Smooth muscle cell of the umbilical artery (primary cell): ENCODE data around the gene ZNF212. TPM values are rescaled to one million over a fixed set of nuclear protein-coding genes. Genes with fewer than 3 reads are reported as not detected.

Source experiments
- total RNA-seq: library from RNA; depleted of rRNA; stranded (reverse); fragments of >200 nt; gene quantifications from 2 replicates; pipeline ENCODE4 v1.2.3, GENCODE V29; 2014

ZNF212 gene
- 4.8 and 6.2 TPM in 2 replicates for total RNA-seq

GRCh38 chr7:149239345-149240143, at the start of gene ZNF212:
Gene ZNF212, plus strand, starts transcription at chr7:149239651. Its CDS starts 128 bp downstream, at chr7:149239779.

DNA sequence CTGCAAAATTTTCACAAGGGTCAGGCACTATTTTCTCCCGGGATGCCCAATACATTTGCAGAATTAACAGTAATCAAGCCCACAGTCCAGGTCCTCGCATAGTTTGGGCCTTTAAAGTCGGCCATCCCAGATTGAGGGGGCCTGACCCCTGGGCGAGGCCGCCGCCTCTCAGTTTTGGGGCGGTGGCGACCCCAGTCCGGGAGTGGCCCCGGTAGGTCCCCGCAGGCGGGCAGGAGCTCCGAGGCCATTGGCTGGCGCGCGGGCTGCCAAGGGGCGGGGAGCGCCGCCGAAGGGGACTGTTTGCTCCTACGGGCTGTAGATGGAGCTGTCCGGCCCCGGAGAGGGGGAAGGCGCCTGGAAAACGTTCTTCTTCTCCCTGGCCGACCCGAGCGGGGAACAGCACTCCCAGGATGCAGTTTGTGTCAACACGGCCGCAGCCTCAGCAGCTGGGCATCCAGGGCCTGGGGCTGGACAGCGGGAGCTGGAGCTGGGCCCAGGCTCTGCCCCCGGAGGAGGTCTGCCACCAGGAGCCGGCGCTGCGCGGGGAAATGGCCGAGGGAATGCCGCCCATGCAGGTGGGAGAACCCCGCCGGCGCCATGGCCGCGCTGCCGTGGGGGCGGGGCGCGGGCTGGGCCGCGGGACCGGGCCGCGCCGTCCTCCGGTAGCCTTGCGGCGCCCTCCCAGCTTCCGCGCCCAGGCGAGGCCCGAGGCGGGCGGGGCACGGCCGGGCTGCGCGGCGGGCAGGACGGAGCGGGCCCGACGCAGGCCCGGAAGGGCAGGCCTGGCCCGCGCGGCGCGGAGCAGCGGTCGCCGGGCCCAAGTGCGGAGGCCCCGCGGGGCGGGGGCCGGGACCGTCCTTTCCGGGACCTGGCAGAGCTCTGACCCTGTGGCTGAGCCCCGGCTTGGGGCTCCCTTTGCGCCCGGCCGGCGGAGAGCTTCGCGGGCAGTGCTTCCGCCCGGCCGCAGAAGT, 44.0 kb upstream of the ZNF212 start, which contains the start of gene ZNF282:
TSS of gene ZNF282 (plus strand) at position 367 of the 971 bp plus-strand sequence. CDS start at position 411, 44 bp downstream.

GRCh38 chr7:149261829-149262617, 22.6 kb downstream of the ZNF212 start, which contains the start of gene ZNF783:
Gene ZNF783, plus strand, starts transcription at chr7:149262196. Its CDS starts 138 bp downstream, at chr7:149262334.

Other genes starting within 250 kb of the ZNF212 start
- 617 TPM in 2 replicates for gene PDIA4, start 211.1 kb upstream of the ZNF212 start, total RNA-seq
- 5.3 and 8.2 TPM in 2 replicates for gene ZNF786, start 148.9 kb upstream of the ZNF212 start, total RNA-seq
- 3.6 and 4.5 TPM in 2 replicates for gene ZNF425, start 113.3 kb upstream of the ZNF212 start, total RNA-seq
- gene ZNF398, start 92.2 kb upstream of the ZNF212 start, total RNA-seq = 6.8 and 9.4 TPM in 2 replicates
- 15.1 and 25.7 TPM in 2 replicates for gene ZNF282, start 44.1 kb upstream of the ZNF212 start, total RNA-seq
- gene ZNF783, start 22.5 kb downstream of the ZNF212 start, total RNA-seq = 9.4 and 10.7 TPM in 2 replicates
- 3.9 and 8.7 TPM in 2 replicates for gene ZNF777, start 221.4 kb downstream of the ZNF212 start, total RNA-seq